GM19043 (cell line): ENCODE data around the gene CACNA2D3.

Source experiments
- ATAC-seq: cut with Tn5 transposase; IDR thresholded peaks from one replicate; pipeline ENCODE4 v1.9.1; 2021; ENCODE audit warnings: low read depth; ENCODE audit not compliant: unreplicated experiment

The CACNA2D3 gene

DNA sequence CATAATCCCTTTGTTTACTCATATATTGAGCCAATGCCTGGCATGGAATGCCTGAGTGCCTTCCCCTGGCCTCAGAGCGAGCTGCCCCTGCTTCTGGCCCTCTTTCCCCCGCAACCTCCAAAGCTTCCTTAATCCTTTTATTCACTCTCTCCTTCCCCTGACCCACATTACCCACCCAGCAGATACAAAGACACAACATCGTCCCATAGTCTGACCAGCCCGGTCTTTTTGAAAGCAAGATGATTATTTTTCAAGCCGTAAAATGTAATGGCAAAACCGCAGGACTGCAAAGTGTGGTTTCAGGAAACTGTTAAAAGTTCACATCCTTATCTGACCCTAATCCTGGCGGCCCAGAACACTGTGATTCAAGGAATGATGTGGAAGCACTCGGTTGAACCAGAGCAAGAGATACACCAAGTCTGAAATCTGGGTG lies 883.9 kb downstream of the CACNA2D3 start:
- ATAC-seq, result no peak

DNA sequence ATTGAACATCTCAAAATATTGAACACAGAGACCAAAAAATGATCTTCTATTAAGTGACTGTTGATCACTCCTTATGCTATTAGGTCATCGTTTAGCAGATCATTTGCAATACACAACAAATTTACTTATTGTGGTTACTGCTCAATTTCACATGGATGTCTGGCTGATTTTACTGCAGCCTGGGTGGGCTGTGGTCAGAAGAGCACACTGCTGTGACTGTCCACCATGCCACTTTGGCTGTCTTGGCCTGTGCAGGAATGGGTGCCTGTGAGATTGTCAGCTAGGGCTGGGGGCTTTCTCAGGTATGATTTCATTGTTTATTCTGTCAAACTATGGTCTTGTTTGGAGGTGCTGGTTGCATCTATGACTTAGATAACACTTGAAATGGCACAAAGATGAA lies 885.6 kb downstream of the CACNA2D3 start:
- ATAC-seq, result no peak

DNA sequence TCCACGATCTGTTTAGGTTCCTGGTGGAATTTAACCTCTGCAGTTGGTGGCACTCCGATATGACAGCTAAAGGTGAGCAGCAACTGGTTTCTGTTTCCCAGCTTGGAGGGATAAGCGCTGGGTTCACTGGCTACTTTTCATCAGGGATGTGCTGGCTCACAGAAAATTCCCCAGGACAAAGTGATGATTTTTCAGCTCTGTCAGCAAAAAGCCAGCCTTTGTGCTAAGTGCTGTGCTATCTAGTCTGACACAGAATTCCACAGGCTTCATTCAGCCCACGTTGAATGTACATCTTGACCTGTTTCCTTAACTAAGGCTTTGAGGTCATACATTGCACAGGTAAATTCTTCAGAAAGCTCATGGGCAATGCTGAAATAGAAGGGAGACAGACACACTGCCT lies 887.0 kb downstream of the CACNA2D3 start:
- ATAC-seq, result no peak

DNA sequence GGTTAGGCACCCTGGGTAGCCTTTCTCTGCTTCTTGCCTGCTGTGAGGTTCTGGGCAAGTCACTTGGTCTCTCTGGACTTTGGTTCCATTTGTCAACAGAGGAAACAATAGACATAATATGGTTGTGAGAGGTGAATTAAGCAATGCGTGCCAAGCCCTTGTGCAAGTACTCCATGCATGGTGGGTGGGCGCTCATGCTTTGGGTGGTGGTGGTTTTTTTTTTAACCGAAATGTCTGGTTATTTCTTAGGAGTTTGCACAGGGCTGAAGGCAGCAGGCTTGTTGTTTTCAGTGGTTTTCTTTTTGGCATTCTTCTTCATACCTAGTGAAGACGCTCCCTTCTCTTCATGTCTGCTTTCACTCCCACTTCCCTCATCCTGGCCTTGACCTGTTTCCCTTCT lies 889.7 kb downstream of the CACNA2D3 start:
- ATAC-seq, result no peak

DNA sequence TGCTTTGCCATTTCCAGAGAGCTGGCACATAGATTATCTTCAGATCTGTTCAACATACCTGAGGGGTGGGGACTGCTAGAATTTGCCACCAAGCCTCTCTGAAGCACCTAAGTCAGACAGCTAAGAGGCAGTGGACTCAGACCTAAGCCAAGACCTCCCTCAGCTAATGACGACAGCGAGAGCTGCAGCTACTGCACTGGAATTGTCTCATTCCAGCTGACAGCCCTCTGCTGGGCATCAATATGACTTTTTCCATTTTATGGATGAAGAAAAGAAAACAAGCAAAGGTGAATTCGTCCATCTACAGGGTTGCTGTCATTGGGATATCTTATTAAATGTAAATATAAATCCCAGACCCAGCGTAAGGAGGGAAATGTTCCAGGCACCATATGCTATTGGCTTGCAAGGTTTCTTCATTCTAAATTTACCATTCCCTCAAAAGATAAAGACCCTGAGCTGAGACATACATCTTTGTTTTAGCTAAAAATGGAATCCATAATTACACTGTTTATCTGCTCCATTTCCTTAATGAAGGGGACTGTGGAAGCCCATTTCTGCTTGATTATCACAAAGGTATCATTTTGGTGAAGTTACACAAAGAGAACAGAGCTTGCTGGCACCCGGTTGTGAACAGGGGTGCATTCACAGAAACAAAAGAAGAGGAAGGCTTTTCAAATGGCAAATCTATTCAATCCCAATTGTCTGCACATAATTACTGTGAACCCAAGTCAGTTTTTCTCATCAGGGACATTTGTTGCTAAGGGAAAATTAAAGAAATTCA lies 891.0 kb downstream of the CACNA2D3 start:
- no peak for ATAC-seq

DNA sequence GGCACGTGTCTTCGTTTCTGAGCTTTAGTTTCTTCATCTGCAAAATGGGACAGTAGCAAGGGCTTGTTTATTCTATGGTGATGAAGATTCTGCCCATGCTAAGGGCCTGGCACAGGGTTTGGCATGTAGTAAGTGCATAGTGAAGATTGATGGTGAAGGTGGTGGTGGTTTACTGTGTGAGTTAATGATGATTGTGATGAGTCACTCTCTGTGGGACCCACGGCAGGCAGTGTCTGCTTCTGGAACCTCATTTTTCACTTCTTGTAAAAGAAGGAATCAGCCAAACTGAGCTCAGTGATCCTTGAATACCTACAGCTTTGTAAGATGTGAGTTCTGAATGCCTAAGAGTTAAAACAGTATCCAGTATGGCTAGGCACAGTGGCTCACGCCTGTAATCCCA lies 891.7 kb downstream of the CACNA2D3 start:
- no peak for ATAC-seq

DNA sequence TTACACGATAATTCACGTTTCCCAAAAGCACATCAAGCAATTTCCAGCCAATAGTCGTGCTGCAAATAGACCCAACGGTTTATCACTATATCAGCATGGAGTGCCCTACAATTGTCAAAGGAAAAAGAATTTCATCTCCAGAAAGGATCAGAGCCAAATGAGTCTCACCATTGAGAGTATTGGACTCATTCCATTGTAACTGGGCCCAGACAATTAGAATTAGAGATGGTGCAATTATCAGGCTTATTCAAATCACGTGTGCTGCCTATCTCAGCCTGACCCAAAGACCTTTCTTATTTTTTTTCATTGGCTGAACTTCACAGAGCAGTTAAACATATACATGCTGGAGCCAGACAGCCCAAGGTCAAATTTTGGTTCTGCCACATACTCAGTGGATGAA lies 892.6 kb downstream of the CACNA2D3 start:
- ATAC-seq, result no peak

DNA sequence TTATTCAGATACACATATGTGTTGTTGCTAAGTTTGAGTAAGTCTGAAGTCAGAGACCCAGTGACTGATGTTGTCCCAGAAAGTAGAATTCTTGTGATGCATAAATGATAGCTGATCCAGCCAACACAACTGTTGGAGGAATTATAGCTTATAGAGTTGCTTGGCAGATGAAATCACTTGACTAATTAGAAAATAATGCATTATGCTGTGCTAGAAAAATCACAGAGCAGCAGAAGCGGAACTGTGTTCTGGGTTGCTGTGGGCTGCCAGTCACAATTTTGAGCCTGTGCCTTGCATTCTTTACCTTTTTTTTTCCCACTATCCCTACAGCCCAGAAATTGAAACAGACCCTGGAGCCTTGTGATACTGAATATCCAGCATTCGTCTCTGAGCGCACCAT lies 895.5 kb downstream of the CACNA2D3 start:
- no peak for ATAC-seq

DNA sequence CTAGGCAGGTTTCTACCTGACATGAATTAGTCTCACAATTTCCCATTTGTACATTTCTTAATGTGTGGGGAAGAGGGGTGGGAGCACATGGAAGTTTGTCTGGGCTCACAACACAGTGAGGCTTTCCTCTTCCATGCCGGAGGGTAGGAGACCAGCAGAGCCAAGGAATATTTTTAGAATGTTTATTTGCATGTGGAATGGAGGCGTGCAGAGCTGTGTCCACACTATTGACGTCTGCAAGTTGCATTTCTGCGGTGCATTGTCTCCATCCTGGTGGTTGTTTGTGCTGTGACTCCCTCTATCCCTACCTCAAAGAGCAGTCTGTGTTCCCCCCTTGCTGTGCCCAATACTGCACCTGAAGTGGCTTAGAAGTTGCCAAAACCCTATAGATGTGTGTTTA lies 908.6 kb downstream of the CACNA2D3 start:
- no peak for ATAC-seq

DNA sequence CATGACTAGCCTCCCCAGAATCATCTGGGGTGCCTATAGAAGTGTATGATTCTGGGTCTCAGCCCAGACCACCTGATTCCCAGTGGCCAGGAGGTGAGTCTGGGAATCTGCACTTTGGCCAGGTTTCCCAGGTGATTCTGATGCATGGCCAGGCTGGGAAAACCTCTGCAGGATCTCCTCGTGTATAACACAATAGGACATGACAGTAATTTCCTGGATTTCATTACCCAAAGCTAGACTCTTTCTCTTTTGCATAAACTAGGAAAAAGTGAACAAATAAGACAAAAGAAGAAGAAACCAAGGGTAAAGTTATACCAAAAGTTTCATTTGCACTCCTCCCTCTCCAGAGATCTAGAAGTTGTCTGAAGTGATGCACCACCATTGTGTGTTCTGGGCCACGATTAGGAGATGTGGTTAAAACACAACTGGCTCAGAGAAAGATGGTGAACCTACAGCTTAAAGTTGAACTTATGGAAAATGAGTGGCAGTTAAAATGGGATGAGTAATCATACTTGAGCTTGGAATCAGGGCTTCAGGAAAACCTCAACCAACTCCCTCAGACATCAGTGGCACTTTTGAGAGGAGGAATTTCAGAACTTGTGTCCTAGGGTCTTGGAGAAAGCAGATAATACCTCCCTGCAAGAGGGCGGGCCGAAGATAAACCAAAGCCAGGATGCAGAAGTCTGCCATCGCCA lies 914.7 kb downstream of the CACNA2D3 start:
- no peak for ATAC-seq

DNA sequence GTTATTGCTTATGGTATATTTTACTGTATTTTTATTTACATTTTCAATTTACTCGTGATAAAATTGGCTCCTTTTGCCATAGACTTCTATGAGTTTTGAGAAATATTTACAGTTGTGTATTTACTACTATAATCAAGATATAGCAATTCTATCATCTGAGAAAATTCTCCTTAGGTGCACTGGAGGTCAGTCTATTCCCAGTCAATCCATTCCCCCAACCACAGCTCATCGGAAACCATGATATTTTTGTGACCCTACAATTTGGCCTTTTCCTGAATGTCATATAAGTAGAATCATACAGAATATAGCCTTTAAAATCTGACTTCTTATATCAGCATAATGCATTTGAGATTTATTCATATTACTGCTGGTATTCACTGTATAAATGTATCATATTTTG lies 920.2 kb downstream of the CACNA2D3 start:
- no peak for ATAC-seq

DNA sequence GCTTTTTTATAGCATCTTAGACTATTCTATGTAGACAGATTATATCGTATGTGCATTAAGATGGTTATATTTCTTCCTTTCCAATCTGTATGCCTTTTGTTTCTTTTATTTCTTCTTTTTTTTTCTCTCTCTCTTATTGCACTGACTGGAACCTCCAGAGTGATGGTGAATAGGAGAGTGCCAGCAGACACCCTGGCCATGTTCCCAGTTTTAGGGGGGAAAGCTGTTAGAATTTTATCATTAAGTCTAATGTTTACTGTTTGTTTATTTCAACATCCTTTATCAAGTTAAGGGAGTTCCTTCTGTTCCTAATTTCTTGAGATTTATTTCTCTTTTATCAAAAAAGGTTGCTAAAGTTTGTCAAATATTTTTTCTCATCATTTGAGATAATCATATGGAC lies 922.1 kb downstream of the CACNA2D3 start:
- no peak for ATAC-seq

DNA sequence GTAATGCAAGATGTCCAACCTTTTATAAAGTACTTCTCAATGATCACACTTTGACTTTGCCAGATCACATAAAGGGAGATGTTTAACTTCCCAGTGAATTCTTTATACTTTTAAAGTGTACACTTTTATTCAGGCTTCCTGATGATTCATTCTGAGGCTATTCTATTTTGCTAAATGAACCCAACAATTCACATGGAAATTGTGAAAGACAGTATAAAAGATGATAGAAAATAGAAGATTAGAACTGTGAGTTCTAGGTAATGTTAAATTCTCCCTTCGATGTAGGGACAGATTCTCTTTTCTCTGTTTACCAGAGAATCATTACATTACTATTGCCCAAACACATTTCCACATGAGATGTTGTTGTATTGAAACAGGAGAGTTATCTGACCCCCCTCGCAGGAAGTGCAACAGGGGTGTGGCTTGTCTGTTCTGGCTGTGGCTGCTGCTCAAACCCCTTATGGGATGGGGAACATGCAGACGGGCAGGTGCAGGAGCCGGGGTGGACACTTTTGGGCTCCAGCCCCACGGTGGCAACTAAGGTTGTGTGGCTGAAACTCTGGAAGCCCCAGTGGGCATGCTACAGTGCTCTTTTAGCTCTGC lies 936.8 kb downstream of the CACNA2D3 start:
- no peak for ATAC-seq

DNA sequence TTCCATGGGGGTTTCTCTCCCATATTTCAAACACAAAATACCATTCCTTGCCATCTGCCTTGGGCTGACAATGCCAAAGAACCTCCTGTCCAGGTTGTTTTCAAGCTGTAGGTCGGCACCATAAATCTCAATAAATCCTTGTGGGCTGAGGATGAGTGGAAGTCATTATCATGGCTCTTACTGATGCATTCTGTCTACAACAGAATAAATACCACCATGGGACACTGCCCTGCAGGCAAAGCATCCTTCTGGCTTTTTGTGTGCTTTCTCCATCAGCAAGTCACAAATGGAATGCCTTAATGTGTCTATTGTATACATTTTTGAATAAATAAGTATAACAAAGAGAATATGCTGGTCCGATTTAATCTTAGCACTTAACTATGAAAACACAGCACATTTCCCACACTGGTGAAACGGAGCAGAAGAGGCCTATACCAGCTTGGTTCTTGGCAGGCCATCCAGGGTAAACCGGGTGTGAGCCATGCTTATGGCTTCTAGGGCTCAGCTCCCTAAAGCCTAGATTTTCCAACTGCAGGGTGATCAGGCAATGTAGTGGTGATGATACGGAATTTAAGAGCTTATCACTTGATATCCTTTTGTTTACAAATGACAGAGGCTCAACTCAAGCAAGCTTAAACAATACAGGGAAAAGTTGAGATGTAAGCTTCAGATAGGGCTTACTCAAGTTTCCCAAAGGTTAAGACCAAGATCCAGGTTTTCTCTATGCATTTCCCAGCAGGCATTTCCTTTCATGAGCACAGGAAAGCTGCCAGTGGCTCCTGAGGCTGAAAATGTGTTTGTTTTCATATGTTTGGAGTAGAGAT lies 938.8 kb downstream of the CACNA2D3 start:
- no peak for ATAC-seq

DNA sequence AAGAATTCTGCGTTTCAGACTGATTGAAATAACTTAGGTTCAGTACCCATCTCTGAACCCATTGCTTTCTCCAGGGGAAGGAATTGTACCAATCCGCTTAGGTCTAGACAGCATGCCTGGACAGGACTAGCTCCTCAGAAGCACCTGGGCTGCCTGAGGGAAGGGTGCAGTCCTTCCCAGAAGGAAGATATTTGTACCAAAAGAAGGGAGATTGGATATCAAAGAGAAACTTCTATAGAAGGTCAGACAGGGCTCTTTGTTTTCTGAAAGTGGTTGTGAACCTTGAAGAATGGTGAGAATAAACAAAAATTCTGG lies 939.3 kb downstream of the CACNA2D3 start:
- no peak for ATAC-seq

DNA sequence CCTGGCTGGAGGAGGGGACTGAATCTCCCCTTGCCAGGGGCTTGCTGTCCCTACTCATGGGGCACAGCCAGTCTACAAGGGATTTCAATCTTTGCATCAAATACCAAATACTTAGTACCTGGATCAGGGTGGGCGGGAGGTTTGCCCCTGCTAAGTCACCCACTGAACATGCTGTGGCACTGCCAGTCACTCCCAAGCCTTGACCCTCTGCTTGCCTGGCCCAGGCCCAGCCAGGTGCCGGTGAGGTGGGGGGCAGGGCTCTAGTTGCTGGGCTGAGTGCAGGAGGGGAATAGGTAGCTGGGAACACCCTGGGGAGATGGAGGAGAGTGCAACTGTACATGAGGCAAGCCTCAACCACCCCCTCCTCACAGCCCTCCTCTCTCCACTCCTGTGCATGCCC lies 941.8 kb downstream of the CACNA2D3 start:
- no peak for ATAC-seq

DNA sequence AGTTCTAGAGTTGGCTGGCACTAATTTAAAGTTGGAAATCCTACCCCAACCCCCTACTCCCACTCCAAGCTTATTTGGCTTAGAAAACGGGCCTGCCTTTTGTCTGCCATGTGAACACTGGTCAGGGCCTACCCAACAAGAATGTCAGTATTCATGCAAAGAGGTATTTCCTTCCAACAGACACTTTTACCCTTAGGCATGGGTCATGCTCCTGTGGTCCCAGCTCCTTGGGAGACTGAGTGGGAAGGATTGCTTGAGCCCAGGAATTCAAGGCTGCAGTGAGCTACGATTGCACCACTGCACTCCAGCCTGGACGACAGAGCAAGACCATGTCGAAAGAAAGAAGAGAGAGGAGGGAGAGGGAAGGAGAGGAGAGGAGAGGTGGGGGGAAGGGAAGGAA lies 943.0 kb downstream of the CACNA2D3 start:
- no peak for ATAC-seq

DNA sequence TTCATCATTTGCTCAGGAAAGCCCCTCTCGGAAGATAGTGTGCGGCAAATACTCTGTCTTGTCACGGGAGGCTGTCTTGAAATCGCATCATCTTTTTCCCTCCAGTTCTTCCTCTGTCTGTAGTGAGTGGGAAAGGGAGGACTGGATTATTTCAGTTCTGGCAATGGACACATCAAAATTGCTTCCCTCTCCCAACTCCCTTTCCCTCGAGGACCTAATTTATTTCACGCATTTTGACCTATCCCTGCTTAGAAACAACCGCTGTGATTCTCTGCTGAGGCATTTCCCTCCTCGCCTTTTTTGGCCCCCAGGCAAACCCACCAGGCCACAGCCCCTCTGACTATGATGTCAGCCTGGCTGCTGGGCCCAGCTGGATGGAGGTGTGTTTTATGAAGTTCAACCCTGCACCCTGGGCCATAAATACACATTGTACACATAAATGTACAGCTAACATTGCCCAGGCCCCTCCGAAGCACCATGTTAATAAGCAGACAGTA lies 944.2 kb downstream of the CACNA2D3 start:
- no peak for ATAC-seq

DNA sequence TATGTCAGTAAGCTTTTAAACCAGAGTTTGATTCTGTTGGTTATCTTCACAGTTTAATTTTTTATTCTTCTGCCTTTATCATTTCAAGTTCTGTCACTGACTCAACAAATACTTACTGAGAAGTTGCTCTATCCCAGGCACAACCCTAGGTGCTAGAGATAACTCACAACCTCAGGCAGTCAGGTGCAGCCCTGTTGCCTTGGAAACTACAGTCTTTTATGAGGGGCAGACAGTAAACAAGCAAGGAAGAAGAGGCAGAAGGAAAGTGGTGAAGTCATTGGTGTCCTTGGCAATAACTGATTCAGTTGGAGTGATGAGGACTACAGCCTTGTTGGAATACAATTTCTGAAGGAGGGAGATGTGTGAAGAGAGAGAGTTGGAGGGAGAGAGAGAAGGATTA lies 947.6 kb downstream of the CACNA2D3 start:
- ATAC-seq, result no peak

DNA sequence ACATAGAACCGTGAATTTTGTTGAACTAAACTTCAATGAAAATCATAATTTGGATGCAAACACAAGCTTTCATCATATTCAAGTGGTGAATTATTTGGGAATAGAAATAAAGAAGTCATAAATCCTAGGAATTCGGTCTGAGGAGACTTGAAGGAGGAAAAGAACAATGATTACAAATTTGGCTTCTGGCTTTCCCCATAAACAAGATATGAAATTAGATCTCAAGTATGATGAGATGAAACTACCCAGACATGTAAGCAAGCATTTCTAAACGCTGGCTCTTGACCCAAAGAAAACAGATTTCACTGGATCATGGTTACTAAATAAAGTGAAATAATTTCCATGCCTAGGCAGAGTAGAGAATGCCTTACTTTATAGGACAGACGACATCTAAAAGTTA lies 952.4 kb downstream of the CACNA2D3 start:
- no peak for ATAC-seq

DNA sequence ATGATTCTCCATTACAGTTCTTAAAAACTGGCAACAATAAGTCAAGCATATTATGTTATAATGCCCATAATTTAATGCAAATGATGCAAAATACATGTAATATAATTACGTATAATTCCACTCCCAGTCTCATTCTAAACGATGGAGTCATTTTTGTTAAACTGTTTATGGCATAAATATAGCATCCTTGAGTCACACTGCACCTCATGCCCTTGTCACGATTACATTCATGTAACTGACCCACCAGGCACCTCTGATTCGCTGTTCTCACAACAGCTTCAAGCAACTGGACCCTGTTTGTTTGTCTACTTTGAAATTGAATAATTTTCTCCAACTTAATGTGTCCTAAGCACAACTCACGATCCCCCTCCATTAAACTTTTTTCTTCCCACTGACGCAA lies 953.5 kb downstream of the CACNA2D3 start:
- no peak for ATAC-seq
